IPS-18a (cell line): ENCODE measurements around the gene RNF8.

Source experiments
- H3K27ac ChIP-seq: one replicate; pipeline ENCODE4 v1.5.1; 2013; ENCODE audit warnings: low read length
- H3K27me3 ChIP-seq: one replicate; pipeline ENCODE4 v1.6.1; 2013; ENCODE audit warnings: mild to moderate bottlenecking, low read length; ENCODE audit not compliant: control insufficient read depth, insufficient read depth
- H3K36me3 ChIP-seq: one replicate; pipeline ENCODE4 v1.6.1; 2013; ENCODE audit warnings: low read depth, low read length; ENCODE audit not compliant: control insufficient read depth
- H3K4me1 ChIP-seq: one replicate; pipeline ENCODE4 v1.6.1; 2013; ENCODE audit warnings: low read depth, low read length; ENCODE audit not compliant: control insufficient read depth
- H3K4me3 ChIP-seq: one replicate; pipeline ENCODE4 v1.5.1; 2013; ENCODE audit warnings: low read length
- H3K9ac ChIP-seq: one replicate; pipeline ENCODE4 v1.6.1; 2013; ENCODE audit warnings: mild to moderate bottlenecking, low read length, moderate library complexity
- H3K9me3 ChIP-seq: one replicate; pipeline ENCODE4 v1.6.1; 2013; ENCODE audit warnings: low read depth, low read length; ENCODE audit not compliant: control insufficient read depth

RNF8 gene

GRCh38 chr6:37313723-37314486 is 39.9 kb upstream of the RNF8 start:
- H3K9me3 ChIP-seq: no peaks in the 10 kb centered on the region
- H3K4me3 ChIP-seq: no peak overlapping the region
- no peaks in the 10 kb centered on the region for H3K4me1 ChIP-seq
- H3K27ac ChIP-seq: no peak overlapping the region
- no peak overlapping the region for H3K9ac ChIP-seq
- H3K36me3 ChIP-seq: peaks cover 40% of the 10 kb centered on the region
- H3K27me3 ChIP-seq: no peaks in the 10 kb centered on the region

- Histone ChIP-seq H3K4me3 (no peak overlapping the region), H3K9me3 (no peaks in the 10 kb centered on the region), H3K36me3 (peaks cover 40% of the 10 kb centered on the region), H3K9ac (no peak overlapping the region), H3K27ac (no peak overlapping the region), H3K4me1 (no peaks in the 10 kb centered on the region), H3K27me3 (no peaks in the 10 kb centered on the region)
Observed at GRCh38 chr6:37314487-37315156, 39.2 kb upstream of the RNF8 start.

- no peaks in the 10 kb centered on the region for H3K4me1 ChIP-seq
- H3K9ac ChIP-seq: no peak overlapping the region
- peaks cover 40% of the 10 kb centered on the region for H3K36me3 ChIP-seq
- H3K27ac ChIP-seq: no peak overlapping the region
- no peak overlapping the region for H3K4me3 ChIP-seq
- no peaks in the 10 kb centered on the region for H3K9me3 ChIP-seq
- H3K27me3 ChIP-seq: no peaks in the 10 kb centered on the region
Observed at GRCh38 chr6:37315157-37315515, 38.6 kb upstream of the RNF8 start.

GRCh38 chr6:37316071-37316470 is 37.7 kb upstream of the RNF8 start:
- no peak overlapping the region for H3K4me3 ChIP-seq
- H3K36me3 ChIP-seq: peaks cover 44% of the 10 kb centered on the region
- H3K9me3 ChIP-seq: no peaks in the 10 kb centered on the region
- H3K4me1 ChIP-seq: no peaks in the 10 kb centered on the region
- H3K27ac ChIP-seq: no peak overlapping the region
- H3K9ac ChIP-seq: no peak overlapping the region
- H3K27me3 ChIP-seq: no peaks in the 10 kb centered on the region

GRCh38 chr6:37317312-37318038 is 36.3 kb upstream of the RNF8 start:
- peaks cover 47% of the 10 kb centered on the region for H3K36me3 ChIP-seq
- H3K27me3 ChIP-seq: no peaks in the 10 kb centered on the region
- H3K4me3 ChIP-seq: no peak overlapping the region
- H3K9ac ChIP-seq: no peak overlapping the region
- no peaks in the 10 kb centered on the region for H3K9me3 ChIP-seq
- no peaks in the 10 kb centered on the region for H3K4me1 ChIP-seq
- H3K27ac ChIP-seq: no peak overlapping the region

- H3K4me1 ChIP-seq: no peaks in the 10 kb centered on the region
- no peaks in the 10 kb centered on the region for H3K9me3 ChIP-seq
- no peak overlapping the region for H3K27ac ChIP-seq
- no peaks in the 10 kb centered on the region for H3K27me3 ChIP-seq
- H3K4me3 ChIP-seq: no peak overlapping the region
- H3K9ac ChIP-seq: no peak overlapping the region
- H3K36me3 ChIP-seq: peaks cover 39% of the 10 kb centered on the region
Observed at GRCh38 chr6:37319156-37319555, 34.6 kb upstream of the RNF8 start.

GRCh38 chr6:37319856-37320480 is 33.8 kb upstream of the RNF8 start:
- Histone ChIP-seq H3K27ac (no peak overlapping the region), H3K9me3 (no peaks in the 10 kb centered on the region), H3K9ac (no peak overlapping the region), H3K4me3 (no peak overlapping the region), H3K36me3 (peaks cover 39% of the 10 kb centered on the region), H3K4me1 (no peaks in the 10 kb centered on the region), H3K27me3 (no peaks in the 10 kb centered on the region)

- Histone ChIP-seq H3K4me3 (no peak overlapping the region), H3K27ac (no peak overlapping the region), H3K36me3 (peaks cover 36% of the 10 kb centered on the region), H3K9me3 (no peaks in the 10 kb centered on the region), H3K9ac (no peak overlapping the region), H3K27me3 (no peaks in the 10 kb centered on the region), H3K4me1 (no peaks in the 10 kb centered on the region)
Observed at GRCh38 chr6:37320646-37321045, 33.1 kb upstream of the RNF8 start.

GRCh38 chr6:37321101-37321500 is 32.7 kb upstream of the RNF8 start:
- Histone ChIP-seq H3K9ac (no peak overlapping the region), H3K27ac (no peak overlapping the region), H3K4me3 (no peak overlapping the region), H3K4me1 (no peaks in the 10 kb centered on the region), H3K27me3 (no peaks in the 10 kb centered on the region), H3K9me3 (no peaks in the 10 kb centered on the region), H3K36me3 (peaks cover 32% of the 10 kb centered on the region)

GRCh38 chr6:37321516-37322415 is 32.0 kb upstream of the RNF8 start:
- H3K9me3 ChIP-seq: no peaks in the 10 kb centered on the region
- H3K27me3 ChIP-seq: no peaks in the 10 kb centered on the region
- H3K27ac ChIP-seq: no peak overlapping the region
- no peak overlapping the region for H3K9ac ChIP-seq
- peaks cover 27% of the 10 kb centered on the region for H3K36me3 ChIP-seq
- no peak overlapping the region for H3K4me3 ChIP-seq
- no peaks in the 10 kb centered on the region for H3K4me1 ChIP-seq

GRCh38 chr6:37323580-37323979 is 30.2 kb upstream of the RNF8 start:
- Histone ChIP-seq H3K4me3 (no peak overlapping the region), H3K27ac (no peak overlapping the region), H3K36me3 (peaks cover 10% of the 10 kb centered on the region), H3K27me3 (no peaks in the 10 kb centered on the region), H3K9me3 (no peaks in the 10 kb centered on the region), H3K4me1 (no peaks in the 10 kb centered on the region), H3K9ac (no peak overlapping the region)
